ENCODE results near the gene RASSF3. TPM values are rescaled to one million over a fixed set of nuclear protein-coding genes. Genes with fewer than 3 reads are reported as not detected.

Gene RASSF3
- polyA plus RNA-seq, 1 donor (not counting 4 experiments of a cell fraction or from before 2014, with no cell fraction given) = 9.6 TPM

DNA sequence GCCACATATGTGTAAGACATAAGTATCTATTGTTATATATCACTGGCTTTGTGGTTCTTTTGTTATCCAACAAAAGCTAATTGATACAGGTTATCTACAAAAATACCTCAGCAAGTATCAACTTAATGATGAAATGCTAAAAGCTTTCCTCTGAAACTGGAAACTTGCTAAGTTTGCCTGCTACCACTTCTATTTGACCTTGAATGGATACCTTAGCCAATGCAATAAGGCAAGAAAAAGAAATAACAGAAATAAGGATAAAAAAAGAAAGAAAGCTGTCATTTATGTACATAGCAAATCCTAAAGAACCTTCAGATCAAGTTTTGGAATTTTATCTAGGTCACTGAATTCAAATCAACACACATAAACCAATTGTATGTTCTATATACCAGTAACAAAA is 35.5 kb upstream of the RASSF3 start:
- Histone ChIP-seq H3K4me2 (ENCODE audit: control insufficient read depth, extremely low read depth, insufficient read depth, low read depth, low read length) (no peak overlapping the region), H3K36me3 (ENCODE audit: control insufficient read depth in 2 of 2, extremely low read depth in 1 of 2, insufficient read depth in 2 of 2, low read length in 2 of 2) (no peaks in the 10 kb centered on the region), H3K4me3 (ENCODE audit: control insufficient read depth in 2 of 3, extremely low read depth in 1 of 3, insufficient read depth in 2 of 3, low read depth in 1 of 3, low read length in 3 of 3) (no peak overlapping the region), H3K9me1 (ENCODE audit: control insufficient read depth, extremely low read depth, insufficient read depth, low read length) (no peaks in the 10 kb centered on the region), H3K9ac (ENCODE audit: control insufficient read depth, extremely low read depth, insufficient read depth, low read length) (no peak overlapping the region), H2AFZ (ENCODE audit: control insufficient read depth, low read length) (no peak overlapping the region), H3K4me1 (ENCODE audit: control insufficient read depth, extremely low read depth, insufficient read depth, low read length) (no peaks in the 10 kb centered on the region), H3K27ac (ENCODE audit: control insufficient read depth, insufficient read depth, low read length) (no peak overlapping the region), H4K20me1 (ENCODE audit: control insufficient read depth, extremely low read depth, insufficient read depth, low read length) (no peaks in the 10 kb centered on the region), H3K79me2 (ENCODE audit: control insufficient read depth, insufficient read depth, low read length) (no peaks in the 10 kb centered on the region), H3K9me3 (ENCODE audit: control insufficient read depth, low read depth, low read length) (peaks cover 4% of the 10 kb centered on the region), H3K27me3 (ENCODE audit: control insufficient read depth, extremely low read depth, insufficient read depth, low read length) (no peaks in the 10 kb centered on the region)
- FAIRE-seq = no peak
- DNase-seq (ENCODE audit: low read depth, low spot score) = no peak
- TF ChIP-seq EZH2 (IDR thresholded peaks at IDR 0.05; ENCODE audit: low read length) = no peak
- TF ChIP-seq, protein P1, sequence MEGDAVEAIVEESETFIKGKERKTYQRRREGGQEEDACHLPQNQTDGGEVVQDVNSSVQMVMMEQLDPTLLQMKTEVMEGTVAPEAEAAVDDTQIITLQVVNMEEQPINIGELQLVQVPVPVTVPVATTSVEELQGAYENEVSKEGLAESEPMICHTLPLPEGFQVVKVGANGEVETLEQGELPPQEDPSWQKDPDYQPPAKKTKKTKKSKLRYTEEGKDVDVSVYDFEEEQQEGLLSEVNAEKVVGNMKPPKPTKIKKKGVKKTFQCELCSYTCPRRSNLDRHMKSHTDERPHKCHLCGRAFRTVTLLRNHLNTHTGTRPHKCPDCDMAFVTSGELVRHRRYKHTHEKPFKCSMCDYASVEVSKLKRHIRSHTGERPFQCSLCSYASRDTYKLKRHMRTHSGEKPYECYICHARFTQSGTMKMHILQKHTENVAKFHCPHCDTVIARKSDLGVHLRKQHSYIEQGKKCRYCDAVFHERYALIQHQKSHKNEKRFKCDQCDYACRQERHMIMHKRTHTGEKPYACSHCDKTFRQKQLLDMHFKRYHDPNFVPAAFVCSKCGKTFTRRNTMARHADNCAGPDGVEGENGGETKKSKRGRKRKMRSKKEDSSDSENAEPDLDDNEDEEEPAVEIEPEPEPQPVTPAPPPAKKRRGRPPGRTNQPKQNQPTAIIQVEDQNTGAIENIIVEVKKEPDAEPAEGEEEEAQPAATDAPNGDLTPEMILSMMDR (optimal IDR thresholded peaks at IDR 0.05 in 1 of 3, IDR thresholded peaks at IDR 0.05 in 1 of 3, conservative IDR thresholded peaks at IDR 0.05 in 1 of 3; ENCODE audit: extremely low read depth in 1 of 3, insufficient read depth in 2 of 3, low read length in 3 of 3) = no peak
- dilution Hi-C loops (cut with MboI; ENCODE audit: extremely low pct_ligation_motif_present, low sequenced_read_pairs) = no loop called here

DNA sequence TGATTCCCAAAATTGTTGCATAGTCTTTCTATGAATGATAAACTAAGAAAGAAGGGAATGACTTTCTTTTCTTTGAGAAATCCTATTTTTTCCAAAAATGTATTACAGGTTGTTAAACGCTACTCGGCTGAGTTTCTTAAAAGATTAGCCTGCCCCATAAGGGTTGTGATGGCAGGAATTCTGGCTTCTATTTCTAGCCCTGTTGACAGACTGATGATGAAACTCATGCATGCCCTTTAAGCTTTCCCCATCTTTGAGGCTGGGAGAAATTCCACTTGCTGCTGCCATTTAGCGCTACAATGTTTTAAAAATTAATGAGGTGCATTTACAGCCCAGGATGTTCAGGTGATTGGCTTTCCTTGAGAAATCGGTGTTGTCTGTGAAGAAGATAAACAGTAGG is 33.2 kb upstream of the RASSF3 start:
- no peaks in the 10 kb centered on the region for H3K4me1 ChIP-seq (ENCODE audit: control insufficient read depth, extremely low read depth, insufficient read depth, low read length)
- H3K4me2 ChIP-seq (ENCODE audit: control insufficient read depth, extremely low read depth, insufficient read depth, low read depth, low read length) = no peak overlapping the region
- peaks cover 4% of the 10 kb centered on the region for H3K9me3 ChIP-seq (ENCODE audit: control insufficient read depth, low read depth, low read length)
- H3K27ac ChIP-seq (ENCODE audit: control insufficient read depth, insufficient read depth, low read length) = no peak overlapping the region
- no peak overlapping the region for H2AFZ ChIP-seq (ENCODE audit: control insufficient read depth, low read length)
- H3K9ac ChIP-seq (ENCODE audit: control insufficient read depth, extremely low read depth, insufficient read depth, low read length) = no peak overlapping the region
- no peaks in the 10 kb centered on the region for H4K20me1 ChIP-seq (ENCODE audit: control insufficient read depth, extremely low read depth, insufficient read depth, low read length)
- TF ChIP-seq, protein P1 (optimal IDR thresholded peaks at IDR 0.05 in 1 of 3, IDR thresholded peaks at IDR 0.05 in 1 of 3, conservative IDR thresholded peaks at IDR 0.05 in 1 of 3; ENCODE audit: extremely low read depth in 1 of 3, insufficient read depth in 2 of 3, low read length in 3 of 3) = no peak
- no peak for TF ChIP-seq EZH2 (IDR thresholded peaks at IDR 0.05; ENCODE audit: low read length)
- H3K27me3 ChIP-seq (ENCODE audit: control insufficient read depth, extremely low read depth, insufficient read depth, low read length) = no peaks in the 10 kb centered on the region
- DNase-seq (ENCODE audit: low read depth, low spot score) = no peak
- H3K36me3 ChIP-seq (ENCODE audit: control insufficient read depth in 2 of 2, extremely low read depth in 1 of 2, insufficient read depth in 2 of 2, low read length in 2 of 2) = no peaks in the 10 kb centered on the region
- FAIRE-seq = no peak
- no peak overlapping the region for H3K4me3 ChIP-seq (ENCODE audit: control insufficient read depth in 2 of 3, extremely low read depth in 1 of 3, insufficient read depth in 2 of 3, low read depth in 1 of 3, low read length in 3 of 3)
- H3K79me2 ChIP-seq (ENCODE audit: control insufficient read depth, insufficient read depth, low read length) = no peaks in the 10 kb centered on the region
- H3K9me1 ChIP-seq (ENCODE audit: control insufficient read depth, extremely low read depth, insufficient read depth, low read length) = no peaks in the 10 kb centered on the region
- dilution Hi-C loops (cut with MboI; ENCODE audit: extremely low pct_ligation_motif_present, low sequenced_read_pairs) = no loop called here

All from keratinocyte (primary cell).